Stomach (tissue), 9 donors: ENCODE data around the gene ADAD2. TPM values are rescaled to one million over a fixed set of nuclear protein-coding genes. Genes with fewer than 3 reads are reported as not detected.

ENCODE experiments used
- DNase-seq, 2 donors: peaks; one replicate each; pipeline versions ENCODE4 v3.0.0 to v3.0.0-alpha.2; 2013 to 2019
- H3K27ac ChIP-seq, 5 donors: fragments of 200-600 bp in 4 of 5; sonication (generic) in 4 of 5; one replicate each; pipeline ENCODE4 v1.5.1; 2013 to 2019; ENCODE audit warnings: mild to moderate bottlenecking in 1 of 5, moderate library complexity in 1 of 5
- H3K27me3 ChIP-seq, 3 donors: fragments of 200-600 bp; sonication (generic); one replicate each; pipeline ENCODE4 v1.5.1; 2017 to 2019; ENCODE audit warnings: mixed run types in 1 of 3
- H3K36me3 ChIP-seq, 4 donors: fragments of 200-600 bp; sonication (generic); 1 replicate in 3 of 4; 2 replicates in 1 of 4; pipeline ENCODE4 v1.5.1; 2016 to 2019
- H3K4me1 ChIP-seq, 4 donors: fragments of 200-600 bp; sonication (generic); one replicate each; pipeline ENCODE4 v1.5.1; 2016 to 2019
- H3K4me3 ChIP-seq, 4 donors: fragments of 200-600 bp; sonication (generic) in 3 of 4; one replicate each; pipeline ENCODE4 v1.5.1; 2016 to 2019; ENCODE audit warnings: mild to moderate bottlenecking in 1 of 4
- H3K9me3 ChIP-seq, 4 donors: fragments of 200-600 bp; sonication (generic); one replicate each; pipeline ENCODE4 v1.5.1; 2016 to 2019
- CTCF ChIP-seq, 7 experiments: fragments of 450-650 bp in 4 of 7; fragments of 200-600 bp in 3 of 7; sonication (generic) in 3 of 7; IDR thresholded peaks; one replicate each; pipeline ENCODE4 v1.5.1; 2016 to 2019; ENCODE audit warnings: antibody characterized with exemption in 7 of 7, control low read depth in 2 of 7, mild to moderate bottlenecking in 1 of 7
- EP300 ChIP-seq: sonication (generic); formaldehyde crosslinking; IDR thresholded peaks from one replicate; pipeline ENCODE4 v1.6.1; 2017; ENCODE audit warnings: antibody characterized with exemption
- POLR2A ChIP-seq, 4 donors: fragments of 450-650 bp; IDR thresholded peaks; one replicate each; pipeline ENCODE4 v1.6.1; 2016; ENCODE audit warnings: antibody characterized with exemption in 4 of 4, control low read depth in 2 of 4, mild to moderate bottlenecking in 1 of 4, moderate library complexity in 1 of 4
- POLR2AphosphoS5 ChIP-seq, 3 donors: sonication (generic); formaldehyde crosslinking; IDR thresholded peaks; one replicate each; pipeline ENCODE4 v1.6.1; 2016; ENCODE audit warnings: antibody characterized with exemption in 3 of 3
- WGBS, 5 donors: extraction: QIAGEN DNeasy Blood & Tissue Kit in 3 of 5; methylation state at CpG; one replicate each; pipeline versions ENCODE4 v1.1.5 to v1.1.7; 2013 to 2018; 5-methylcytosine and 5-hydroxymethylcytosine counted together
- intact Hi-C: fragments of 100-400 bp; cut with DNase I; formaldehyde crosslinking; loops from one replicate; pipeline ENCODE4 v1.15.1; 2023; ENCODE audit warnings: low total_unique reads
- polyA plus RNA-seq, 3 donors: library from polyadenylated mRNA; stranded (reverse); fragments of 200-250 nt; gene quantifications; one replicate each; pipeline ENCODE4 v1.2.3, GENCODE V29; 2013
- total RNA-seq, 5 donors: library from RNA; depleted of rRNA; stranded (reverse); fragments of >200 nt; gene quantifications; one replicate each; pipeline versions ENCODE4 v1.1.0 to v1.2.3, GENCODE V29; 2014 to 2016
- donor health status: healthy with polysubstance abuse.
- donor health status: Bipolar disorder and iron deficiency.
- donor health status: healthy.

The ADAD2 gene
- total and polyA plus RNA-seq, 8 donors, result 0.18 to 4.3 (median 2.5) TPM; not detected in 4

- Histone ChIP-seq H3K4me3 (peak within 1 kb of the TSS; percentile 97 to 98 (median 98)), H3K27ac (peak within 1 kb of the TSS; percentile 66 to 90 (median 81)), H3K4me1 (peaks cover 15 to 20% (median 17%) of the 10 kb centered on the region in 4 donors), H3K36me3 (no peaks in the 10 kb centered on the region), H3K27me3 (no peaks in the 10 kb centered on the region), H3K9me3 (no peaks in the 10 kb centered on the region)
- DNase-seq, result peak; percentile 95 to 97
- peak in 1 of 3 donors; percentile 22 for TF ChIP-seq POLR2AphosphoS5 (IDR thresholded peaks at IDR 0.05)
- no peak for TF ChIP-seq POLR2A (IDR thresholded peaks at IDR 0.05)
- intact Hi-C loops, result no loop called here
- WGBS, 5 donors, result 0 to 1% (median 1%) methylated on average over 35 to 89 of the region's 89 CpGs
Measured at GRCh38 chr16:84144859-84145639, 45.9 kb upstream of the ADAD2 start, which contains the start of the genes DNAAF1 and HSDL1. Gene DNAAF1 (plus strand): TSS chr16:84145308. CDS start chr16:84145441, 133 bp downstream. Gene HSDL1 (minus strand): TSS chr16:84145177. CDS start chr16:84131321, 13,856 bp downstream.

- Histone ChIP-seq H3K27ac (no peak overlapping the region), H3K9me3 (no peaks in the 10 kb centered on the region), H3K4me3 (no peak overlapping the region), H3K36me3 (no peaks in the 10 kb centered on the region), H3K27me3 (peaks cover 0 to 5% (median 0%) of the 10 kb centered on the region in 3 donors), H3K4me1 (peaks cover 0 to under 1% (median 0%) of the 10 kb centered on the region in 4 donors)
- 75 to 87% (median 80%) methylated on average over 3 of the region's 3 CpGs for WGBS, 5 donors
- DNase-seq, result no peak
- TF ChIP-seq POLR2A (IDR thresholded peaks at IDR 0.05) (no peak), POLR2AphosphoS5 (IDR thresholded peaks at IDR 0.05) (no peak), CTCF (IDR thresholded peaks at IDR 0.05) (no peak), EP300 (no peak)
- intact Hi-C loops, result no loop called here
Measured at GRCh38 chr16:84150926-84151325, 40.0 kb upstream of the ADAD2 start.

DNA sequence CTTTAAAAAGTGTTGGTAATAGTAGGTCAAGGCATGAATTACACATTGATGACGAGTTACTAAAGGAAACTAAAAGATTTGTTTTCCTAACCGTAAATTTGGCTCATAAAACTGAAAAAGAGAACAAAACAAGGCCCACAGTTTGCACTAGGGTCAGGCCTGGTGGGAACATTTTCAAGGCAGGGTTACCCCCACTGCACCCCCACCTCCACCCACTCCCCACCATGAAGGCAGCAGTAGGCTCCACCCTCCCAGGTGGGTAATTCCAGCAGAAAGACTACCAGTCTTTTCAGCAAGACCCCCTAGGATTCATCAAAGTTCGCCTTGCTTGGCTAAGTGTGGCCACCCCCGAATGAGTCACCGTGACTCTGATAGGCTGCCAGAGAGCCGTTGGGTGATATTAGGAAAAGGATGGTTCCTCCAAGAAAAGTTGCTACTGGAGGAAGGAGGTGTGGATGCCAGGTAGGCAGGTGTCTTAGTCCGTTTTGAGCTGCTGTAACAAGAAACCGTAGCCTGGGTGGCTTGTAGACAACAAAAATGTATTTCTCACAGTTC is 37.2 kb upstream of the ADAD2 start:
- 58 to 68% (median 64%) methylated on average over 8 of the region's 8 CpGs for WGBS, 5 donors
- DNase-seq, result no peak

GRCh38 chr16:84155226-84155625 is 35.7 kb upstream of the ADAD2 start:
- Histone ChIP-seq H3K36me3 (no peaks in the 10 kb centered on the region), H3K27ac (no peak overlapping the region), H3K27me3 (peaks cover 0 to 32% (median 13%) of the 10 kb centered on the region in 3 donors), H3K9me3 (no peaks in the 10 kb centered on the region), H3K4me1 (no peaks in the 10 kb centered on the region), H3K4me3 (no peak overlapping the region)
- intact Hi-C loops, result no loop called here
- TF ChIP-seq EP300, result no peak
- no peak for TF ChIP-seq POLR2A (IDR thresholded peaks at IDR 0.05)
- no peak for TF ChIP-seq CTCF (IDR thresholded peaks at IDR 0.05)
- no peak for TF ChIP-seq POLR2AphosphoS5 (IDR thresholded peaks at IDR 0.05)
- WGBS, 5 donors, result 94 to 96% (median 95%) methylated on average over 4 of the region's 4 CpGs
- no peak for DNase-seq

More for the DNA sequence above, 37.2 kb upstream of the ADAD2 start:
- H3K27me3 ChIP-seq, result peaks cover 0 to 20% (median 13%) of the 10 kb centered on the region in 3 donors
- no peak for TF ChIP-seq POLR2A (IDR thresholded peaks at IDR 0.05)
- TF ChIP-seq EP300, result no peak
- no peak for TF ChIP-seq CTCF (IDR thresholded peaks at IDR 0.05)
- no peak for TF ChIP-seq POLR2AphosphoS5 (IDR thresholded peaks at IDR 0.05)
- no peaks in the 10 kb centered on the region for H3K9me3 ChIP-seq
- H3K4me3 ChIP-seq, result no peak overlapping the region
- H3K27ac ChIP-seq, result no peak overlapping the region
- intact Hi-C loops, result no loop called here
- no peaks in the 10 kb centered on the region for H3K4me1 ChIP-seq
- no peaks in the 10 kb centered on the region for H3K36me3 ChIP-seq
